Femur (tissue), 1 donor: ENCODE data around the gene SIVA1.
"Not testable (repeated sequence)": the region's sequence is repeated elsewhere in the genome, so short reads cannot be mapped to it uniquely, and the experiment has no call there.

Source experiments
- DNase-seq: peaks from one replicate; pipeline ENCODE4 v3.0.0-alpha.2; 2017

The SIVA1 gene

DNA sequence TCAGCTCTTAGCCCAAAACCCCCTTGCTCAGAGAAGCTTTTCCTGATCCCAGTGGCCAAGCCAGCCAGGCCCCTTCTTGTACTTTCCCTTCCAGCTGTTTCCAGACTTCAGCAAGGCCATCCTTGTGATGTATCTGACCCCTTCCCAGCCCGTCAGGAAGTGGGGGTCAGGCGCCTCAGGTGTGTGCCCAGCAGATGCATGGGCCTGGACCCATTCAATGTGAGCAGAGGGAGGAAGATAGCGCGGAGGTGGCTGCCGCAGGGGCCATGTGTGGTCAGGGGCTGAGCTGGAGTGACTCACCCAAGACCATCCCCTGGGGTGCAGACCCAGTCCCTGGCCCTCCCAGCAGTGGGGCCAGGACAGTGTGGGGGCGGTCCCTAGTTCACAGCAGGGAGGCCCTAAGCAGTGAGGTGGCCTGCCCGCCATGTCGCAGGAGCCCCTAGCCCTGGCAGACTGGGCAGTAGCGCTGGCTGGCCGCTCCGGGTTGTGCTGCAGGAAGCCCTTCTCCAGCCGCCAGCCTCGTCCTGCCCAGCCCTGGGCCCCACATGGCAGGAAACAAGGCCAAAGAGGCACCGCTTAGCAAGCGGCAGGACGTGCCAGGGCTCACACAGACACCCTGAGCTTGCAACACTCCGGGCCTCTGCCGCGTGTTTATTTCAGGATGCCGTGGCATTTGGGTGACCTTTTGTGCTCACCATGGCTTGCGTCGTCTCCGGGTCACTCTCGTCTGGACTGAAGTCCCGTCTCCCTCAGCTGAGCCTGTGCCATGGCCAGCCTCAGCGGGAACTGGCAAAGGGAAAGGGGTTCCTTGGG lies 16.9 kb upstream of the SIVA1 start:
- DNase-seq: peak; percentile 84

DNA sequence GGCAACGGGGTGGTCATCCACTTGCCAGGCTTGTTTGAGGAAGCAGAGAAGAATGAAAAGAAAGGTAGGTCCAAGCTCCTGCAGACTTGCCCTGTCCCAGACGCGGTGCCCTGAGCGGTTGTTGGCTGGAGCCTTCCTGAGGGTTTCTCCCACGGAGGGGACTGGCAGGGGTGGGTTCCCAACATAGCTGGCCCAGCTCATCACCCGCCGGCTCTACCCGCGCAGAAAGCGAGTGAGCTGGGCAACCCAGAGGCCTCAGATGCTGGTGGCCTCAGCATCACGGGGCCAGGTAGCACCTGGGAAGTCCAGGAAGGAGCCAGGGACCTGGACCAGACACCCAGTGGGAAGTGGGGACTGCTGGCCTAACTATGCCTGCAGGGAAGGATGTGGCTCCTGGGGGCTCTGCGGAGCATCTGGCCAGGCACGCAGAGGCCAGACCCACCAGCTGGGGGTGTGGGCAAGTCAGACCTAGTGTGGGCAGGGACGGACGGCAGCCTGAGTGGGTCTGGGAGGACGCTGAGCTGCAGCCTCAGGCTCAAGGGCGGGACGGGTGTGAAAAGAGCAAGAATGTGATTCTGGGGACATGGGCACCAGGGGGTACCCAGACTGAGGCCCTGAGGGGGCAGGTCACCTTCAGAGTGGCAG lies 14.4 kb upstream of the SIVA1 start:
- no peak for DNase-seq

DNA sequence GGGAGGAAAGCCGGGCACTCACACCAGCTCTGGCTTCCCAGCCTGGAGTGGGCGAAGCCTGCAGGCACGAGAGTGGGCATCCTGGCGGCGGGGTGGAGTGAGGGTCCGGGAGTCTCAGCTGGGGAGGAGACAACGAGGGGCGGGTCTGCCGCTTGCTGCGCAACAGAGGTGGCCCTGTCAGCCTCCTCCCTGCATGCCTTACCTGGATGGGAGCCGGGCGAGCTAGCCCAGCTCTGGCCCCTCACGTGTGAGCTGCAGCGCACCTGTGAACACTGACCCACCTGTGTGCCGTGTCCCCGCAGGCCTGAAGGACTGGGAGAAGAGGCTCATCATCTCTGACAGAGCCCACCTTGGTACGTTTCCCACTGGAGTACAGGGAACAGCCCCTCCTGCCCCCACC lies 13.9 kb upstream of the SIVA1 start:
- no peak for DNase-seq

DNA sequence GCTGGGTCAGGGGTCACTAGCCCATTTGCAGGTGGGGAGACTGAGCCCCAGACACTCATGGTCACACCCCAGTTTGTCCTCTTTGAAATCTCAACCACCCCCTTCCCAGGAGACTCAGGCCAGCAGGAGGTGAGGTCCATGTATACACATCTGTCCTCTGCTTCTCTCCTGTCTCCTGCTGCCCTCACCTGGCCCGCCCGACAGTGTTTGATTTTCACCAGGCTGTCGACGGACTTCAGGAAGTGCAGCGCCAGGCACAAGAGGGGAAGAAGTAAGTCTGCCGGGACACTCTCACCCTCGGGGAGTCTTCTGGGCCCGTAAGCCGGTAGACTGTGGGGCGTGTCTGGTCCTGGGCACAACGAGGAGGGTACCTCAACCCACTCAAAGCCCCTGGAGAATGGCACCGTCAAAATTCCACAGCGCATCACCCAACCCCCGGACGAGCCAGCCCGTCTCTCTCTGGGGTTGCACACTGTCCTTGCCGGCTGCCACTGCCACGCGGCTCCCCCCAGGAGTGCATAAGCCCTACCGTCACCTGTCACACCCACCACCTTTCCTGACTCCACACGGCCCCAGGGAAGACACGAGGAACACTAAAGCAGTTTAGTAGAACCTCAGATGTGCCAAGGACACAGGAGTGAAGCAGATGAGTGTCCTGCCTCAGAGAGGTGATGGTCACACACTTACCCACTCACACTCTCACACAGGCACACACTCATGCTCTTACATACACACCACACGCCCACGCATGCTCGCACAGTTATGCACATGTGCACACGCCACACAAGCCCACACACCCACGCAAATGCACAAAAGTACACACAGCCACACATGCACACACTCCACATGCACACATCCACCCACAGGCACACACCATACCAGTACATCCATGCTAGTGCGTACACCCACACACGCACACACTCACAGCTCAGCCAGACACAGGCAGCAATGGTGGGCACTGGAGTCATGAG lies 13.1 kb upstream of the SIVA1 start:
- no peak for DNase-seq

DNA sequence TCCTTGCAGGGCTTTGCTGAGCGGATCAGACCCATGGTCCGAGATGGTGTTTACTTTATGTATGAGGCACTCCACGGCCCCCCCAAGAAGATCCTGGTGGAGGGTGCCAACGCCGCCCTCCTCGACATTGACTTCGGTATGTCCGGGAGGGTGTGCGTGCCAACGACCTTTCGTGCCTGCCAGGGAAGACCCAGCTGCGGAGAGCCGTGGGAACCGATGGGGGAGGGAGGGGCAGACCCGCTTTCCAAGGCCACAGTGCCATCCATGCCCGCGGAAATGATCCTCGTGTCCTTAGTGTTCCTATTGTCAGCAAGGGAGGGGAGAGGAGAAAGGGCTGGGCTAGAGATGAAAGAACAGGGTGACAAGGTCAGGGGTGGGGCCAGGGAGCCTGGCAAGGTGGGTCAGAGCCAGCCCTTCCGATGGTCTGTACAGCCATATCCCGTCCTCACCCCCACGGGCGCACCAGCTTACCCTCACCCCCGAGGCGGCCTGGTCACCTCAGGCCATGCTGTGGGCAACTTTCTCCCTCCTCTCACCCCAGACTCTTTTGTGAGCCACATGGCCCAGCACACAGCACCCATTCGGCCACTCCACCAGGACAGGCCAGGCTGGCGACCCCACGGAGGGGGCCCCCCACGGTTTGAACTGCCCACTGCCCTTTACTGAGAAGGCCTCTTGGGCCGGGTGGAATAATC lies 11.7 kb upstream of the SIVA1 start:
- DNase-seq: no peak

DNA sequence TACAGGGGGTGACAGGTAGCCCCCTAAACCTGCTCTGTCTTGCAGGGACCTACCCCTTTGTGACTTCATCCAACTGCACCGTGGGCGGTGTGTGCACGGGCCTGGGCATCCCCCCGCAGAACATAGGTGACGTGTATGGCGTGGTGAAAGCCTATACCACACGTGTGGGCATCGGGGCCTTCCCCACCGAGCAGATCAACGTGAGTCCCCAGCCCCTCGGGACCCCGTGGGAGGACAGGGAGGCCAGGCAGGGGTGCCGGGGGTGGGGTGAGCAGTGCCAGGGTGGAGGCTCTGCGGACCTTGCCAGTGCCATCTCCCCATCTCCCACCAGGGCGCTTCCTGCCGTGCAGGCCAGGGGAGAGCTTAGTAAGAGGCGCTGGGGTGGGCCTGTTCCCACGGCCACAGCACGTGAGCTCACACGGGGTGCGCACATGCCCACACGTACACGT lies 11.1 kb upstream of the SIVA1 start:
- DNase-seq: no peak

DNA sequence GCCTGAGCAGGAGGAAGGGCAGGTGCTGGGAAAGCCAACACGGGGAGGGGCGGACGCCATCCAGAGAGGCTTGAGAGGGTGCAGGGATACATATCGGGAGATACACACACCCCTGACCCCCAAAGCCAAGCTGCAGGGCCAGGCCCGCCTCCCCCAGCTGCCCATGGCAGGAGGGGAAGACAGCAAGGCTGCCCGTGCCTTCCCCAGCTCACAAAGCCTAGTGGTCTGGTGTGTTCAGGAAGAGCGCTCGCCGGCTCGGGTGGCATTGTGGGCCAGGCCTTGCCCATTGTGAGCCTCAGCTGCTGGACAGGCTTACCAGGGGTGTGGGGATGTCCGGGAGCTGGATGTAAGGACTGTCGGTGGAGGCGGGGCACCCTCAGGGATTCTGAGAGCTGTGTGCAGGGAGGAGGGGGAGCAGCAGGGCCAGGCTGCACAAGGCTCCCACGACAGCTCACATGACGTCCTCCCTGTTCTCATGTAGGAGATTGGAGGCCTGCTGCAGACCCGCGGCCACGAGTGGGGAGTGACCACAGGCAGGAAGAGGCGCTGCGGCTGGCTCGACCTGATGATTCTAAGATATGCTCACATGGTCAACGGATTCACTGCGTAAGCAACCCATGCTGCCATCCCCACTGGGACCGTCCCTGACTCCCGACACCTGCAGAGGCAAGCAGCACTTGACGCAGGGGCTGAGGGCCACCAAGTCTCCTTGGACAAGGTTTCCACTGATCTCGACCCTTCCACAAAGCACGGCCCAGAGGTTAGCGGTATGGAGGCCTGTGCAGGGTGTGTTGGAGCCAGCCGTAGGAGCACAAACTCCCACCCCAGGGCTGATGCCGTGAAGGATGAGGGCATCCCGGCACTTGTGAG lies 10.1 kb upstream of the SIVA1 start:
- DNase-seq: no peak

DNA sequence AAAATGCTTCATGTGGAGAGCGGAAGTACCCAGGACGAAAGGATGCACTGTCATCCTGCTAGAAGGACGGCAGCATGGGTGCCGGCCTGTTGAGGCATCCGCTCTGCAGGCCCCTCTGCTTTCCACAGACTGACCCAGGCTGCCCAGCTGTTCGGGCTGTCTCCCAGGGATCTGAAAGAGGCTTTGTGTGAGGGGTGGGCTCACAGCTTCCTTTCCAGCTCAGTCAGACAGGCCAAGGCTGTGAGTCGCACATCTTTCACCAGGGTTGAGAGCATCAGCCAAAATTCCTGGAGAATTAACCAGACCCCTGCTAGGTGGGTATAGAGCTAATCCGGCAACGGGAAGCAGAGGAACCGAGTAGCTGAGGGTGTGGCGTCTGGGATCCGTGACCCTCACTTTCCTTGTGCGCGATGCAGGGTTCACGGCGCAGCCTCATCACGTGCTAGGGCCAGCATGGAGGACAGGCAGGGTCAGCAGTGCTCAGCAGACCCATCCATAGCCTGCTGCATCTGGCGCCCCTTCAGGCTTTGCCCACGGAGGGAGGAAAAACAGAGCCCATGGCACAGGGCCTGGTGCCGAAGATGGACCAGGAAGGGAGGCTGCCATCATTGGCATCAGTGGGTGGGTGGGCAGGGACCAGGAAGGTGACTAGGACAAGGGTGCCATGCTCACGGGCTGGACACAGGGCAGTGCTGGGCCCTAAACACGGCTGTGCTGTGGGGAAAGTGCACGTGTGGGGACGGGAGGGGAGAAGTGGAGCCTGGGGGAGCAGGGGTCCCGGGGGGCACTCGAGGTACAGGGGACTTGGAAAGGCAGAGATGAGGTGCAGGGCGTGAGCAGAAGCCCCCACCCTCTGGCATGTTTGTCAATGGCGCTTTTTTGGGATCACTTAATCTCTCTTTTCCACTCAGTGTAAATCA lies 9.2 kb upstream of the SIVA1 start:
- DNase-seq: no peak

DNA sequence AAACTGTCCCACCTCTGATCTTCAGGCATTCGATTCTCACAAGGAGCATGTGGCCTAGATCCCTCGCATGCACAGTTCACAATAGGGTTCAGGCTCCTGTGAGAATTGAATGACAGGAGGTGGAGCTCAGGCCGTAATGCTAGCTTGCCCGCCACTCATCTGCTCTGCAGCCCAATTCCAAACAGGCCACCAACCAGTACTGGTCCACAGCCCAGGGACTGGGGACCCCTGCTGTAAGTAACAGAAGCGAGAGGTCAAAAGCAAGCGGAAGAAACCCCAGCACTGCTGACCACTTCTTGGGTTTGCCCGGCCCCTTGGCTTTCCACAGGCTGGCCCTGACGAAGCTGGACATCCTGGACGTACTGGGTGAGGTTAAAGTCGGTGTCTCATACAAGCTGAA lies 8.5 kb upstream of the SIVA1 start:
- DNase-seq: no peak

DNA sequence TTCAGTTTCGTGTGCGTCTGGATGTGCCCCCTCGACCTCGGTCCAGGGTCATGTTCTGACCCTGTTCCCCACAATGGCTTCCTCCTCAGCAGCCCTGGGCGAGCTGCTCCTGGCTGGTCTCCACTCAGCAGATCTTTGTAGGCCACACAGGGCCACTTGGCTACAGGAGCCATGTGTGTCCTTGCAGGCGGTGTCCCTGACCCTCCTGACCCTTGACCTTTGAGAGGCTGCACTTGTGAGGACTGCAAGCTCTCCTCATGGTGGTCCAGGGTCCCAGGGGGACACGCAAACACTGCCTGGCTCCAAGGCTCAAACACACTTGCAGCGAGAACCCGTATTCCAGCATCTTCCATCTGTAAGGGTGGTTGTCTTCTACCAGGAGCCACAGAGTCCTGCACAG lies 7.5 kb upstream of the SIVA1 start:
- DNase-seq: no peak

DNA sequence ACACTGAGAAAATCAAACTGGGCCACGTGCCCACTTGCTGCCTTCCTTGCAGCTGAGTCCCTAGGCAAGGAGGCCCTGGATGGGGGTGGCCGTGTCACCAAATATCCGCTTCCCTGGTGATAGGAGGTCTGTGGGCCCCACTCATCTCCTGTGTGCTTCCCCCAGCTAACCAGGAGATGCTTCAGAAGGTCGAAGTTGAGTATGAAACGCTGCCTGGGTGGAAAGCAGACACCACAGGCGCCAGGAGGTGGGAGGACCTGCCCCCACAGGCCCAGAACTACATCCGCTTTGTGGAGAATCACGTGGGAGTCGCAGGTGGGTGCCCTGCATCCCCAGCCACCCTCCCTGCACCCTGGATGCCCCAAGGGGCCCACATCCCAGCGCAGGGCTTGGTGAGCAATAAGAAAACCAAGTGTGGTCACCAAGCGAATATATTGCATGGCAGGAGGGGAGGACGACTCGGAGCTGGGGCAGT lies 6.8 kb upstream of the SIVA1 start:
- no peak for DNase-seq

DNA sequence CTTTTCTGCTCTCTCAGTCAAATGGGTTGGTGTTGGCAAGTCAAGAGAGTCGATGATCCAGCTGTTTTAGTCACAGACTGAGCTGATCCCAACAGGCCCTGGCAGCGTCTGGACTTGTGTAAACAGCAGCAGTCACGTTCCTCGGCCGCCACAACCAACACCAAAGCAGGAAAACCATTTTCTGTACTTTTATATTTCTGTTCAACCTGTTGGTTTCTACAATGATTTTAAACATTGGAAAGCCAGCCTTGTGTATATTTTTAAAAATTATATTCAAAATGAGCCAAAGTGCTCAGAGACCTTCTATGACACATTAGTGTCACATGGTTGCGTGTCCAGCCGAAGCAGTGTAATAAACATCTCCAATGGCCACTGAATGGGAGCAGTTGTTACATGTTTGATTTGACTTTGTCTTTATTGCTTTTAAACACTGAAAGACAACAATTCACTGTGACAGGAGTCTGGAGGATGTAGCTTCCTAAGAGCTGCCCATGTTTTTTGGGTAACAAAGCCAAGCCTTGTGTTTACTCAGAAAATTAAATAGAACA lies 5.9 kb upstream of the SIVA1 start:
- no peak for DNase-seq

DNA sequence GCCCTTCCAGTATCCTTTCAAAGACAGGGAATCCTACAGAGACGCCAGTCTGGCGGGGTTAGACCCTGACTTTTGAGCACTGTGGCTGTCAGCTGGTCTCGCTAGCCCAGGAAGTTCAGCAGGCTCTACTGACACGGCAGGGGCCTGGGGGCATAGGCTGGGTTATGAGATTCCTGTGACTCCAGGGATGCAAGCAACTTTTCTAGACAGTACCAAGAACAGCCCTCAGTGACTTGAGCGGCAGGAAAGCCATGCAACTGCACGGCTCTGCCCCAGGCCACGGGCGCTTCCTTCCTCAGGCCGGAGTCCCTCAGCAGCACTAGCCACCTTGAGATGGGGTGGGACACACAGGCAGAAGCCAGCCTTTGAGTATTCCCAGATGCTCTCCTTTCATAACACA lies 5.1 kb upstream of the SIVA1 start:
- no peak for DNase-seq

DNA sequence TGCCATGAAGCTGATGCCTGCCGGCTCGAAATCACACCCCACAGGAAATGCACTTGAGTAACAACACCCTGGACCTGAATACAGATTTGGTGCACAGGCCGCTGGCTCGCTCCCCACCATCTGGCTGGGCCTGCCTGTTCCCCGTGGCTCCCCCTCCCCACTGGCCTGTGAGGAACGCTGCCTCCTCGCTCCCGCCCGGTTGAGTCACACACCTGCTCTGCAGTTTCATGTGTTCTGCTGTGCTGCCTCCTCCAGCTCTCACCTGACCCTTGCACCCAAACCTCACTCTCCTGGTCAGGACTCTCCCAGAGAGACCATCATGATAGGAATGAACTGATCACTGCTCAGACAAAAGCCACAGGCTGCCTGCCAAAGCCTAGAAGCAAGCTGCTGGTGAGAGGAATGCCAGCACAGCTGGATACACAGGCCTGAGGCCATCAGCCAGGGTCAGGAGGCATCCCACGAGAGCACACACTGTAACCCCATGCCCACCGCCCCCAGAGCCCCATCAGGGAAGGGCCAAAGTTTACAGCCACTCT lies 3.8 kb upstream of the SIVA1 start:
- DNase-seq: peak; percentile 59

DNA sequence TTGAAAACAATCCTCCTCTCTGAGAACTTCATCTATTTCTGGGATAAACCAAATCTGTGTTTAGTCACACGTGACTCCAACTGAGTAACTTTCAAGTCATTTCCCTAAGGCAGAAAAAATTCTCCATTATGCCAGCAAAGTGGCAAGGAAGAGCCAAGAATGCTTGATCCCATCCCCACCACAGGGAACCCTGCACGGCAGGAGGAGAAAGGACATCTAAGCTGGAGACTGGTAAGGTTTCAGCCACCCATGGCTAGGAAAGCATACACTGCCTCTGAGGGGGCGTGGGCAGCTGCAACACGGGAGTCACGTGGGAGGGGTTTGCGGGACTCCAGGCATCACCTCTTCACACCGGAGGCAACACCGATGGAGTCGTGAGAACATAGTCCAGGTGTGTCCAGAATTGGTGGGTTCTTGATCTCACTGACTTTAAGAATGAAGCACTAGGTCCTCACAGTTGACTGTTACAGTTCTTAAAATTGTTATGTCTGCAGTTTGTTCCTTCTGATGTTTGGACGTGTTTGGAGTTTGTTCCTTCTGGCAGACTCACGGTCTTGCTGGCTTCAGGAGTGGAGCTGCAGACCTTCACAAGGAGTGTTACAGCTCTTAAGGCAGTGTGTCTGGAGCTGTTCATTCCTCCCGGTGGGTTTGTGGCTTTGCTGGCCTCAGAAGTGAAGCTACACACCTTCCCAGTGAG lies 2.7 kb upstream of the SIVA1 start:
- DNase-seq: no peak

DNA sequence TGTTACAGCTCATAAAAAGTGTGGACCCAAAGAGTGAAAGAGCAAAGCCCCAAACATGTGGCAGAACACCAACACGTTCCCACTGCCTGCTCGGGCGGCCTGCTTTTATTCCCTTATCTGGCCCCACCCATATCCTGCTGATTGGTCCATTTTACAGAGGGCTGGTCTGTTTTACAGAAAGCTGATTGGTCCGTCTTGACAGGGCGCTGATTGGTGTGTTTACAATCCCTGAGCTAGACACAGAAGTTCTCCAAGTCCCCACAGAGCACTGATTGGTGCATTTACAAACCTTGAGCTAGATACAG lies 2.2 kb upstream of the SIVA1 start:
- not testable (repeated sequence) for DNase-seq

DNA sequence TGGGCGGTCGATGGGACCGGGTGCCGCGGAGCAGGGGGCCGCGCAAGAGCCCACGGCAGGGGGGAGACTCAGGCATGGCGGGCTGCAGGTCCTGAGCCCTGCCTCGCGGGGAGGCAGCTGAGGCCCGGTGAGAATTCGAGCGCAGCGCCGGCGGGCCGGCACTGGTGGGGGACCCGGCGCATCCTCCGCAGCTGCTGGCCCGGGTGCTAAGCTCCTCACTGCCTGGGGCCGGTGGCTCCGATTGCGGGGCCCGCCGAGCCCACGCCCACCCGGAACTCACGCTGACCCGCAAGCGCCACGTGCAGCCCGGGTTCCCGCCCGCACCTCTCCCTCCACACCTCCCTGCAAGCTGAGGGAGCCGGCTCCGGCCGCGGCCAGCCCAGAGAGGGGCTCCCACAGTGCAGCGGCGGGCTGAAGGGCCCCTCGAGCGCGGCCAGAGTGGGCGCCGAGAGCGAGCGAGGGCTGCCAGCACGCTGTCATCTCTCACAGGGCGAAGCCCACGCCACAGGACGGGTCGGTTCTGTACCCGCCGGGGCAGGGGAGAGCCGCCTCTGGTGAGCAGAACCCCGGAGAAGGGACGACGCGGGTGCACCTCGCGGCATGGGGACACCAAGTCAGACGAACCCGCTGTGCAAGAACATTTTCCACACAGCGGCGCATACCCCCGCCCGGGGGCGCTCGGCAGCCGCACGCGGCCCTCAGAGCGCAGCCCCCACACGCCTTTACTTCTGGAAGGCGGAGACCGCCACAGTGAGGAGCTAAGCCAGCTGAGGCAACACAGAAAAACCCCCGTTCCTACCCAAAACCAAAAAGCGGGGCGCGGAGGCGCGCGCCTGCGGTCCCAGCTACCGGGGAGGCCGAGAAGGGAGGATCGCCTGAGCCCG lies 1.2 kb upstream of the SIVA1 start:
- peak; percentile 52 for DNase-seq

DNA sequence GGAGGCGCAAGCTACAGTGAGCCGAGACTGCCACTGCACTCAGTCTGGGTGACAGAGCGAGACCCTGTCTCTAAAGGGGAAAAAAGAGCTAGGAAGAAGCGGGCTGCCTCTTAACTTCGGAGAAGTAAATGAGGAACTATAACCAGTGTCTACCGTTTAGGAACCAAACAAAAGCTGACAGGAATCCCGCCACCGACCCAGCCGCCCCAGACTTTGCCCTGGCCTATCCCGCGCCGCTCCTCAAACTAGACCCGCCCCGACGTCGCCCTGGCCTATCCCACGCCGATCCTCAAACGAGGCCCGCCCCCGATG lies 568 bp upstream of the SIVA1 start:
- DNase-seq: no peak
